Measurements from ENCODE around the gene HPRT1.

Gene HPRT1

GRCh38 chrX:134542485-134542884, 82.5 kb downstream of the HPRT1 start:
- Histone ChIP-seq H3K9me3 (ENCODE audit: control insufficient read depth, insufficient read depth, low read length) (no peaks in the 10 kb centered on the region), H3K4me1 (ENCODE audit: control insufficient read depth, insufficient read depth, low read length) (peaks cover 50% of the 10 kb centered on the region), H3K9ac (ENCODE audit: low read depth, low read length) (no peak overlapping the region), H3K36me3 (ENCODE audit: control insufficient read depth, insufficient read depth, low read length) (no peaks in the 10 kb centered on the region), H3K4me3 (ENCODE audit: low read depth, low read length) (no peak overlapping the region), H3K27me3 (ENCODE audit: control insufficient read depth, insufficient read depth, low read length) (peaks cover 36% of the 10 kb centered on the region), H3K27ac (ENCODE audit: low read depth, low read length) (peak overlapping the region; percentile 21)

- 0 out of 2 replicates have a peak overlapping the region, but pooled peaks have one; percentile 13 for H3K4me3 ChIP-seq (ENCODE audit: low read depth, low read length)
- H3K27me3 ChIP-seq (ENCODE audit: control insufficient read depth, insufficient read depth, low read length), result peaks cover 44% of the 10 kb centered on the region
- H3K27ac ChIP-seq (ENCODE audit: low read depth, low read length), result peak overlapping the region; percentile 66
- H3K9me3 ChIP-seq (ENCODE audit: control insufficient read depth, insufficient read depth, low read length), result no peaks in the 10 kb centered on the region
- 0 out of 2 replicates have a peak overlapping the region, but pooled peaks have one; percentile 12 for H3K9ac ChIP-seq (ENCODE audit: low read depth, low read length)
- peaks cover 58% of the 10 kb centered on the region for H3K4me1 ChIP-seq (ENCODE audit: control insufficient read depth, insufficient read depth, low read length)
- no peaks in the 10 kb centered on the region for H3K36me3 ChIP-seq (ENCODE audit: control insufficient read depth, insufficient read depth, low read length)
These were observed 83.3 kb downstream of the HPRT1 start for GRCh38 chrX:134543288-134543687.

DNA sequence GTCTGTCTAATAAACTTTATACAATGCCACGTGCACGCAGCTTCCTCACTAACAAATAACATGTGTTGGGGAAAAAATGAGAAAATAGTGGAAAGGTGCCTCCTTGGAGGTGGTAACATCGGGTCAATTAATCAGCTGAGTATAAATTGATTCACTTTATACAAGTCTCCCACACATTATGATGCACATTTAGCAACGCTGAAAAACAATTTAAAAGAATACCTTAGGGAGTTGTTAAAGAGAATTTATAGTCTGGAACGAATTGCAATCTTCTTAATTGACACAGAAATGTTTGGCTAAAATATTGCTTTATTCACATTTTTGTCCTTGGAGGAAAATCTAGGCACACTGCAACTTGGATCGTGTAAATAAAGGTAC, 84.2 kb downstream of the HPRT1 start:
- Histone ChIP-seq H3K27ac (ENCODE audit: low read depth, low read length) (peak overlapping the region; percentile 66), H3K9me3 (ENCODE audit: control insufficient read depth, insufficient read depth, low read length) (no peaks in the 10 kb centered on the region), H3K4me3 (ENCODE audit: low read depth, low read length) (peak overlapping the region; percentile 63), H3K27me3 (ENCODE audit: control insufficient read depth, insufficient read depth, low read length) (peaks cover 47% of the 10 kb centered on the region), H3K9ac (ENCODE audit: low read depth, low read length) (peak overlapping the region; percentile 23), H3K4me1 (ENCODE audit: control insufficient read depth, insufficient read depth, low read length) (peaks cover 61% of the 10 kb centered on the region), H3K36me3 (ENCODE audit: control insufficient read depth, insufficient read depth, low read length) (no peaks in the 10 kb centered on the region)

DNA sequence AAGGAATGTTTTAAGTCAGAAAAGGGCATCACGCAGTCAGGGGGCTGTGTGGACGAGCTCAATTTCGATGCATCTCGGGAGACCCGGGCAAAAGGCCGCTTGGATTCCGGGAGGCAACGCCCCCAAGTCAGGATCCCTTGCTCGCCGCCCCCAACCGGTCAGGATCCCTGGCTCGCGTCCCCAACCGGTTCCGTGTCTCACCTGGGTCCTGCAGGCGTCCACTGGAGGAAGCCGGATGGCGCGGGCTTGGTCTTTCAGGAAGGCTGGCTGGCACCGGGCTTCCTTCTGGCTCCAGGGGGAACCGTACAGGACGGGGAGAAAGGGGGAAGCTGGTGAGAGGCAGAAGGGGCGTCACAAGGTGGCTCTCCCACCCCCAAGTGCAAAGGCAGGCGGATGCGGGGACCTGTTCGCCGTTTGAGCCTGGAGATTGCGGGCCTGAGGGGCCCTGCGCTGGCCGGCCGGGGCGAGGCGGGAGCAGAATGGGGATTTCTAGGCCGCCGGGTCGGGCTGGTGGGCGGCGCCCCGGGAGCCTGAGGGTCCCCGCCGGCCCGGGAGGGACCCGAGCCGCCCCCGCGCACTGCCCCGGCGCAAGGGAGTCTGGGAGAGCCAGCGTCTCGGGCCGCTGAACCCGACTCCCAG, 84.7 kb downstream of the HPRT1 start:
- peaks cover 61% of the 10 kb centered on the region for H3K4me1 ChIP-seq (ENCODE audit: control insufficient read depth, insufficient read depth, low read length)
- no peaks in the 10 kb centered on the region for H3K9me3 ChIP-seq (ENCODE audit: control insufficient read depth, insufficient read depth, low read length)
- peaks cover 47% of the 10 kb centered on the region for H3K27me3 ChIP-seq (ENCODE audit: control insufficient read depth, insufficient read depth, low read length)
- H3K27ac ChIP-seq (ENCODE audit: low read depth, low read length), result no peak overlapping the region
- no peaks in the 10 kb centered on the region for H3K36me3 ChIP-seq (ENCODE audit: control insufficient read depth, insufficient read depth, low read length)
- H3K9ac ChIP-seq (ENCODE audit: low read depth, low read length), result peak overlapping the region; percentile 23
- H3K4me3 ChIP-seq (ENCODE audit: low read depth, low read length), result peak overlapping the region; percentile 63

DNA sequence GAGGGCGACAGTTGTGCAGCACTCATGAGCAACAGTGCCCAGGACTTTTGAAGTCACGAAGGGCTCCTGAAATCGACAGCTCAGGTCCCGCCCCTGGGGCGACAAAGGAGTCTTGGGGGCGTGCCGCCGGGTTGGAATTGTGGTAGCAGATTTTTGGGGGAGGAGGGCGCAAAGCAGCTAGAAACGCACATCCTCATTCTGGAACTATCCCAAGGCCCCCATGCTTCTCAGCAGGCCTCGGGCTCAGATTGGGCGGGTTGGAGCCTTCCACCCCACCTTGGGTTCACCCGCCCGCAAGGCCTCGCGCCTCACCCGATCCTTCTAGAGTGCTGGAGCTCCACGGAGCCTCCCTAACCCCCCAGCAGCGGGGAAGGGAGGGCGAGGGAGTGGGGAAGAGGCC, 85.5 kb downstream of the HPRT1 start:
- Histone ChIP-seq H3K27me3 (ENCODE audit: control insufficient read depth, insufficient read depth, low read length) (peaks cover 56% of the 10 kb centered on the region), H3K4me1 (ENCODE audit: control insufficient read depth, insufficient read depth, low read length) (peaks cover 69% of the 10 kb centered on the region), H3K27ac (ENCODE audit: low read depth, low read length) (no peak overlapping the region), H3K9me3 (ENCODE audit: control insufficient read depth, insufficient read depth, low read length) (no peaks in the 10 kb centered on the region), H3K36me3 (ENCODE audit: control insufficient read depth, insufficient read depth, low read length) (no peaks in the 10 kb centered on the region), H3K4me3 (ENCODE audit: low read depth, low read length) (peak overlapping the region; percentile 63; the same call in 1 of the 2 replicates), H3K9ac (ENCODE audit: low read depth, low read length) (no peak overlapping the region)

DNA sequence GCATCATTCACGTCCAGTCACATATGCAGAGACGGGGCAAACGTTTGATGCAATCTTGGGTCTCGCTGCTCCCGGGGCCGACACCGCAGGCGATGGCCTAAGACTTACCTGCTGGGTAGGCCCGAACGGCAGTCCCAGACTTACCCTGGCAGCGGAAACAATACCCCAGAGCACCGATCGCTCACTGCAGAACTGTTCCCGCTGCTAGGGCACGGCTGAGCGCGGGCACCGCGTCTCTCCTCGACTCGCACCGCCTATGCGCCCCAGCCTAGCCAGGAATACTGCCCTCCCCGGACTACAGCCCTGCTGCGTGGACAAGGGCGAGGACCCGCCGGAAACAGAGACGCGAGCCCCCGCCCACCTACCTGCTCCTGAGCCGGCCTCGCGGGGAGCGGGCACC, 86.2 kb downstream of the HPRT1 start:
- Histone ChIP-seq H3K27ac (ENCODE audit: low read depth, low read length) (no peak overlapping the region), H3K9me3 (ENCODE audit: control insufficient read depth, insufficient read depth, low read length) (no peaks in the 10 kb centered on the region), H3K9ac (ENCODE audit: low read depth, low read length) (no peak overlapping the region), H3K36me3 (ENCODE audit: control insufficient read depth, insufficient read depth, low read length) (no peaks in the 10 kb centered on the region), H3K4me3 (ENCODE audit: low read depth, low read length) (peak overlapping the region; percentile 19; the same call in 1 of the 2 replicates), H3K27me3 (ENCODE audit: control insufficient read depth, insufficient read depth, low read length) (peaks cover 63% of the 10 kb centered on the region), H3K4me1 (ENCODE audit: control insufficient read depth, insufficient read depth, low read length) (peaks cover 70% of the 10 kb centered on the region)

DNA sequence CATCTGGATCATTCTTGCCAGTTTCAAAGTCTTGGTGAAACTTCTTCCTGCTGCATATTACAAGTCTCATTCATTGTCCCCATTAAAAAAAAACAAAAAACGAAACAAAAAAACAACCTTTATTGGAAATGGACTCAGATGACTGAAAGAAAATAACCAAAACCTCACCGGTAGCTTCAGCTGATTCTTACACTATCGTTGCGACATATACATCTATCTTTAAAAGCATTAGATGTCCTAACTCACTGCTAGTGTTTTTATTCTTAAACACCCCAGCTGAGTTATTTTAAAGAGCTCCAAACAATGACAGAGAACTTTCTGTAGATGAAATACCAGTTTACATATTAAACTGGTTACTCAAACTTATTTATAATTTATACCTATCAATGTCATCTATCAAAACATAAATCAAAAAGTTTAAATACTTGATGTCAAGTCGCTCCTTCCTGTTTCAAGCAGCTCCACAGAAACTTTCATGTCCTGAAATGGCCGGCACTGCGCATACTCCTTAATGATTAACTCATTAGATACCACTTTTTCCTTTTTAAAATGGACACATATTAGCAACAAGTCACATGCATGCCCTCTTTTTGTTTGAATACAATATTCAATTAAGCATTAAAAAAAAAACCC, 87.2 kb downstream of the HPRT1 start:
- Histone ChIP-seq H3K36me3 (ENCODE audit: control insufficient read depth, insufficient read depth, low read length) (no peaks in the 10 kb centered on the region), H3K27me3 (ENCODE audit: control insufficient read depth, insufficient read depth, low read length) (peaks cover 73% of the 10 kb centered on the region), H3K9ac (ENCODE audit: low read depth, low read length) (no peak overlapping the region), H3K4me1 (ENCODE audit: control insufficient read depth, insufficient read depth, low read length) (peaks cover 78% of the 10 kb centered on the region), H3K9me3 (ENCODE audit: control insufficient read depth, insufficient read depth, low read length) (no peaks in the 10 kb centered on the region), H3K27ac (ENCODE audit: low read depth, low read length) (no peak overlapping the region), H3K4me3 (ENCODE audit: low read depth, low read length) (peak overlapping the region; percentile 80)

DNA sequence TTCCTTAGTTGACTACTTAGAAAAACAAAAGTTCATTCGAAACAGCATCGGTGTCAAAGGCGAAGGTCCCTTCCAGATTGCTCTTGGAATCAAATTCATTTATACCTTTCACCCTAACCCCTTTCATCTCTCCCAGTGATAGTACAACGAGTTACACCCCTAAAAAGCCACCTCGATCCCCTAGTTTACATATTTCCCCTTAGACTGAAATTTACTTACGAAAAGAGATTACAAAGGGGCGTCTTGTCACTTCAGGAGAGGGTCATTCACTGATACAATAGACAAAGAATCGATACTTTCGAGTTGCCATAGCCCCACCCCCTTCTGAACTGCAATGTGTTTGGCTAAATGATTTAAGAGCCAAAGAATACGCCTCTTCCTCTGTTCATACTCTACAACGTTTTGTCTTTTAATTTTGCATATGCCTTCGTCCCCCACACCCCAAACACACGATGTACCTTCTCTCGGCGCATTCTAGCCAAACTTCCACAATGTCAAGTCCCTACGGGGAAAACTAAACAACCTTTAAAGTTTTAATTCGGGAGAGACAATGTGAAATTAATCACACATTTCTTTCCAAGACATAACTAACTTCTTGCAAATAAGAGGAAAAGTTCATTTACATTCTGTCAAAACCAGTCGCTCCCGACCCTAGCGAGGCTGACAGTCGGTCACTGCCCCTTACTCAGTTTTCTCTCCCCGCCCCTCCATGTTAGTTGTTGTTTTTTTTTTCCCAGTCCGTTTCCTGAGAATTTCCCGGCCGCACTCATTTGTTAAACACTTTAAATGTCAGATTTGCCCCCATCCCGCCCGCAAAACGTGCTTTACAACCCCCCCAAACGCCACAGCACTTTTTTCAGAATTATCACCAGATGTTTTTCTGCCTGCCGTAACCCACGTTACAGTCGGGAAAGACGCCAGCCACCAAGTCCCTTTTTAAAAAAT, 88.6 kb downstream of the HPRT1 start:
- Histone ChIP-seq H3K27me3 (ENCODE audit: control insufficient read depth, insufficient read depth, low read length) (peaks cover 86% of the 10 kb centered on the region), H3K9ac (ENCODE audit: low read depth, low read length) (peak overlapping the region; percentile 69), H3K4me3 (ENCODE audit: low read depth, low read length) (peak overlapping the region; percentile 80), H3K27ac (ENCODE audit: low read depth, low read length) (peak overlapping the region; percentile 69), H3K4me1 (ENCODE audit: control insufficient read depth, insufficient read depth, low read length) (peaks cover 75% of the 10 kb centered on the region), H3K36me3 (ENCODE audit: control insufficient read depth, insufficient read depth, low read length) (no peaks in the 10 kb centered on the region), H3K9me3 (ENCODE audit: control insufficient read depth, insufficient read depth, low read length) (no peaks in the 10 kb centered on the region)

Data from HUES48 (cell line).